ENCODE results near the gene ATP5PB. TPM values are rescaled to one million over a fixed set of nuclear protein-coding genes. Genes with fewer than 3 reads are reported as not detected.

Gene ATP5PB
- total RNA-seq, 2 experiments from 2014 or later = 371 to 373 TPM

- POLR2A ChIA-PET = no interaction called here
Observed at GRCh38 chr1:111491070-111491469, 41.8 kb downstream of the ATP5PB start.

GRCh38 chr1:111496398-111496797 is 47.1 kb downstream of the ATP5PB start:
- POLR2A ChIA-PET = no interaction called here
- CTCF ChIA-PET = interaction anchor here (1.0 to 1.4 kb wide), 2 partner anchors 11 to 124 kb away, joined by 4 read pairs; no protein-coding TSS in a partner anchor

More at GRCh38 chr1:111491070-111491469, 41.8 kb downstream of the ATP5PB start:
- CTCF ChIA-PET = interaction anchor here (1.1 kb wide), 1 partner anchor 17 kb away, joined by 3 read pairs; no protein-coding TSS in a partner anchor

- POLR2A ChIA-PET = no interaction called here
- CTCF ChIA-PET = interaction anchor here (1.4 to 1.5 kb wide), 3 partner anchors 10 to 21 kb away, joined by 3 to 9 read pairs (median 4); no protein-coding TSS in a partner anchor
Observed at GRCh38 chr1:111497592-111497991, 48.3 kb downstream of the ATP5PB start.

- ChIA-PET CTCF (no interaction called here), POLR2A (no interaction called here)
Observed at GRCh38 chr1:111499026-111499785, 49.9 kb downstream of the ATP5PB start.

GRCh38 chr1:111501645-111502044 is 52.4 kb downstream of the ATP5PB start:
- POLR2A ChIA-PET = no interaction called here
- CTCF ChIA-PET = interaction anchor here (0.6 kb wide), 1 partner anchor 270 kb away, joined by 3 read pairs; no protein-coding TSS in a partner anchor

- ChIA-PET POLR2A (no interaction called here), CTCF (interaction anchor here (1.0 to 1.2 kb wide), 2 partner anchors 22 to 212 kb away, joined by 3 to 6 read pairs; no protein-coding TSS in a partner anchor)
Observed at GRCh38 chr1:111503585-111504060, 54.4 kb downstream of the ATP5PB start, which contains the start of the genes ADORA3 and TMIGD3. Gene ADORA3, minus strand, starts transcription at chr1:111503633. Its CDS starts 279 bp downstream, at chr1:111503354. Gene TMIGD3, minus strand, starts transcription at chr1:111503633. Its CDS starts 279 bp downstream, at chr1:111503354.

GRCh38 chr1:111504097-111504496 is 54.8 kb downstream of the ATP5PB start:
- POLR2A ChIA-PET = no interaction called here
- CTCF ChIA-PET = interaction anchor here (1.0 to 1.2 kb wide), 2 partner anchors 22 to 211 kb away, joined by 3 to 6 read pairs; no protein-coding TSS in a partner anchor

- POLR2A ChIA-PET = no interaction called here
- CTCF ChIA-PET = interaction anchor here (1.2 to 2.5 kb wide), 2 partner anchors 23 to 95 kb away, joined by 3 to 10 read pairs; no protein-coding TSS in a partner anchor
Observed at GRCh38 chr1:111505641-111506119, 56.4 kb downstream of the ATP5PB start.

- CTCF ChIA-PET = interaction anchor here (0.7 to 4.1 kb wide), 10 partner anchors 9 to 232 kb away, joined by 3 to 29 read pairs (median 12); partner anchors contain the start of genes INKA2 and RAP1A
- POLR2A ChIA-PET = interaction anchor here (0.9 to 2.5 kb wide), 3 partner anchors 58 to 118 kb away, joined by 3 to 13 read pairs (median 3); partner anchors contain the start of genes ATP5PB, RAP1A and WDR77
Observed at GRCh38 chr1:111506561-111506960, 57.3 kb downstream of the ATP5PB start.

GRCh38 chr1:111507411-111508201 is 58.3 kb downstream of the ATP5PB start:
- ChIA-PET CTCF (interaction anchor here (0.6 to 4.1 kb wide), 39 partner anchors 10 to 309 kb away, joined by 3 to 29 read pairs (median 6); partner anchors contain the start of genes INKA2 and RAP1A), POLR2A (interaction anchor here (0.6 to 2.6 kb wide), 12 partner anchors 10 to 207 kb away, joined by 3 to 18 read pairs (median 5); partner anchors contain the start of genes ATP5PB, RAP1A and WDR77)

GRCh38 chr1:111509997-111510375 is 60.7 kb downstream of the ATP5PB start:
- POLR2A ChIA-PET = no interaction called here
- CTCF ChIA-PET = interaction anchor here (1.1 to 4.1 kb wide), 3 partner anchors 83 to 245 kb away, joined by 3 to 28 read pairs (median 23); no protein-coding TSS in a partner anchor

GRCh38 chr1:111511370-111511769 is 62.1 kb downstream of the ATP5PB start:
- POLR2A ChIA-PET = interaction anchor here (0.6 kb wide), 1 partner anchor 249 kb away, joined by 3 read pairs; no protein-coding TSS in a partner anchor
- CTCF ChIA-PET = interaction anchor here (0.7 to 1.4 kb wide), 2 partner anchors 141 to 236 kb away, joined by 3 to 4 read pairs; no protein-coding TSS in a partner anchor

Other genes with a start within 250 kb of the ATP5PB start
- gene DENND2D, start 248.8 kb upstream of the ATP5PB start, total RNA-seq = 100 to 1,000 TPM; 232 TPM
- 1 to 10 TPM; 2.1 to 2.6 TPM for gene CHI3L2, start 221.8 kb upstream of the ATP5PB start, total RNA-seq
- gene CHIA, start 158.6 kb upstream of the ATP5PB start, total RNA-seq = not detected
- under 1 TPM; 0.40 to 0.48 TPM for gene OVGP1, start 21.7 kb upstream of the ATP5PB start, total RNA-seq
- gene WDR77, start 208 bp upstream of the ATP5PB start, total RNA-seq = 10 to 100 TPM; 75.4 to 78.6 TPM
- gene C1orf162, start 24.5 kb downstream of the ATP5PB start, total RNA-seq = 1 to 10 TPM; 1.6 to 1.8 TPM
- gene ADORA3, start 54.2 kb downstream of the ATP5PB start, total RNA-seq = not detected
- gene TMIGD3, start 54.2 kb downstream of the ATP5PB start, total RNA-seq = under 1 TPM in 1 of 2 experiments, not detected in 1; 0.25 TPM
- gene RAP1A, start 170.3 kb downstream of the ATP5PB start, total RNA-seq = 100 to 1,000 TPM; 245 to 248 TPM